Measurements from ENCODE around the gene TMEM59L.

Gene TMEM59L

GRCh38 chr19:18587561-18587960, 25.1 kb upstream of the TMEM59L start:
- TF ChIP-seq CTCF (IDR thresholded peaks at IDR 0.05) = no peak
- no peaks in the 10 kb centered on the region for H3K36me3 ChIP-seq (ENCODE audit: control insufficient read depth, insufficient read depth, low read length)
- no peak overlapping the region for H2AFZ ChIP-seq
- no peaks in the 10 kb centered on the region for H3K27me3 ChIP-seq (ENCODE audit: control insufficient read depth, insufficient read depth, low read length)
- no peaks in the 10 kb centered on the region for H3K4me1 ChIP-seq
- no peak overlapping the region for H3K9ac ChIP-seq
- no peak overlapping the region for H3K4me2 ChIP-seq (ENCODE audit: low read length)
- no peaks in the 10 kb centered on the region for H3K9me3 ChIP-seq (ENCODE audit: control insufficient read depth, low read length)
- no peak overlapping the region for H3K4me3 ChIP-seq (ENCODE audit: low read depth, low read length)
- H3K79me2 ChIP-seq = no peaks in the 10 kb centered on the region
- H3K27ac ChIP-seq = no peak overlapping the region

- no peak for TF ChIP-seq CTCF (IDR thresholded peaks at IDR 0.05)
- Histone ChIP-seq H3K4me2 (ENCODE audit: low read length) (peak overlapping the region; percentile 72), H3K9me3 (ENCODE audit: control insufficient read depth, low read length) (no peaks in the 10 kb centered on the region), H3K4me1 (no peaks in the 10 kb centered on the region), H3K27ac (peak overlapping the region; percentile 74), H3K9ac (no peak overlapping the region), H3K27me3 (ENCODE audit: control insufficient read depth, insufficient read depth, low read length) (no peaks in the 10 kb centered on the region), H3K36me3 (ENCODE audit: control insufficient read depth, insufficient read depth, low read length) (no peaks in the 10 kb centered on the region), H3K4me3 (ENCODE audit: low read depth, low read length) (peak overlapping the region; percentile 73), H3K79me2 (no peaks in the 10 kb centered on the region), H2AFZ (peak overlapping the region; percentile 99)
Observed at GRCh38 chr19:18587962-18588610, 24.6 kb upstream of the TMEM59L start.

GRCh38 chr19:18588611-18589379, 23.9 kb upstream of the TMEM59L start, which contains the start of gene REX1BD:
Gene REX1BD, plus strand, starts transcription at chr19:18588798. Its CDS starts 4 bp downstream, at chr19:18588802.
- Histone ChIP-seq H2AFZ (peak within 1 kb of the TSS; percentile 99), H3K79me2 (no peaks in the 10 kb centered on the region), H3K36me3 (ENCODE audit: control insufficient read depth, insufficient read depth, low read length) (no peaks in the 10 kb centered on the region), H3K4me1 (no peaks in the 10 kb centered on the region), H3K9me3 (ENCODE audit: control insufficient read depth, low read length) (no peaks in the 10 kb centered on the region), H3K4me2 (ENCODE audit: low read length) (peak within 1 kb of the TSS; percentile 72), H3K27me3 (ENCODE audit: control insufficient read depth, insufficient read depth, low read length) (no peaks in the 10 kb centered on the region), H3K4me3 (ENCODE audit: low read depth, low read length) (peak within 1 kb of the TSS; percentile 73), H3K27ac (peak within 1 kb of the TSS; percentile 74), H3K9ac (peak within 1 kb of the TSS; percentile 64)
- peak; percentile 82 for TF ChIP-seq CTCF (IDR thresholded peaks at IDR 0.05)

GRCh38 chr19:18589380-18590272, 23.0 kb upstream of the TMEM59L start:
- peaks cover under 1% of the 10 kb centered on the region for H3K4me1 ChIP-seq
- peak overlapping the region; percentile 64 for H3K9ac ChIP-seq
- H3K27me3 ChIP-seq (ENCODE audit: control insufficient read depth, insufficient read depth, low read length) = no peaks in the 10 kb centered on the region
- peak overlapping the region; percentile 72 for H3K4me2 ChIP-seq (ENCODE audit: low read length)
- peak overlapping the region; percentile 99 for H2AFZ ChIP-seq
- no peaks in the 10 kb centered on the region for H3K79me2 ChIP-seq
- no peaks in the 10 kb centered on the region for H3K36me3 ChIP-seq (ENCODE audit: control insufficient read depth, insufficient read depth, low read length)
- TF ChIP-seq CTCF (IDR thresholded peaks at IDR 0.05) = no peak
- peak overlapping the region; percentile 73 for H3K4me3 ChIP-seq (ENCODE audit: low read depth, low read length)
- H3K9me3 ChIP-seq (ENCODE audit: control insufficient read depth, low read length) = no peaks in the 10 kb centered on the region
- peak overlapping the region; percentile 74 for H3K27ac ChIP-seq

All from parathyroid adenoma (tissue), 2 donors.